Measurements from ENCODE around the gene CMTM5. TPM values are rescaled to one million over a fixed set of nuclear protein-coding genes. Genes with fewer than 3 reads are reported as not detected.
A peak's percentile ranks its signal among the peaks of the same experiment; 100 is the strongest.

Gene CMTM5
- total RNA-seq, 2 donors from 2014 or later, result 0.40 to 1.4 TPM

DNA sequence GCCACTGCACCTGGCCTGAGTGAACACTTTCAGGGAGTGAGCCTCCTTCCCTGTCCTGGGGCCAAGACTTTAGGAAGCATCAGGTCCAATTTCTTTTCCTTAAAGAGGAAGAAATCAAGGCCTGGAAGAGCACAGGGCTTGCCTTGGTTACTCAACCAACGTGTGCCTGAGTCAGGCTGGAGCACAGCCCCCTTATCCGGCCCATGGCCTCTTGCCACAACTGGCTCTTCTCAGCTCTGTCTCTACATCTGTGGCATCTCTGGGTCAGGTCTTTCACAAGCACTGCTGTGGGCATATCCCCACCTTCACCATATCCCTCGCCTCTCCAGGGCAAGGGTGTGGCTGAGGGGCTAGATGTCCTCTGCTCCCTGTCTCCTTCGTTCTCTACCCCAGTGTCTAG is 24.4 kb downstream of the CMTM5 start:
- H3K27me3 ChIP-seq (ENCODE audit: control insufficient read depth, insufficient read depth, low read length, poor library complexity, severe bottlenecking), result peaks cover 5% of the 10 kb centered on the region
- H3K27ac ChIP-seq (ENCODE audit: low read depth, low read length), result no peak overlapping the region
- Mint-ChIP-seq H3K4me1 (no peaks in the 10 kb centered on the region), H3K27ac (no peak overlapping the region), H3K9me3 (no peaks in the 10 kb centered on the region), H3K27me3 (ENCODE audit: insufficient read depth) (peaks cover 56% of the 10 kb centered on the region), H3K36me3 (ENCODE audit: low read depth) (no peaks in the 10 kb centered on the region), H3K4me3 (no peak overlapping the region)
- WGBS, 2 experiments (ENCODE audit: insufficient coverage in 1 of 2, insufficient read length in 1 of 2), result 79 to 91% methylated on average over 3 to 4 of the region's 4 CpGs
- TF ChIP-seq, protein P1, sequence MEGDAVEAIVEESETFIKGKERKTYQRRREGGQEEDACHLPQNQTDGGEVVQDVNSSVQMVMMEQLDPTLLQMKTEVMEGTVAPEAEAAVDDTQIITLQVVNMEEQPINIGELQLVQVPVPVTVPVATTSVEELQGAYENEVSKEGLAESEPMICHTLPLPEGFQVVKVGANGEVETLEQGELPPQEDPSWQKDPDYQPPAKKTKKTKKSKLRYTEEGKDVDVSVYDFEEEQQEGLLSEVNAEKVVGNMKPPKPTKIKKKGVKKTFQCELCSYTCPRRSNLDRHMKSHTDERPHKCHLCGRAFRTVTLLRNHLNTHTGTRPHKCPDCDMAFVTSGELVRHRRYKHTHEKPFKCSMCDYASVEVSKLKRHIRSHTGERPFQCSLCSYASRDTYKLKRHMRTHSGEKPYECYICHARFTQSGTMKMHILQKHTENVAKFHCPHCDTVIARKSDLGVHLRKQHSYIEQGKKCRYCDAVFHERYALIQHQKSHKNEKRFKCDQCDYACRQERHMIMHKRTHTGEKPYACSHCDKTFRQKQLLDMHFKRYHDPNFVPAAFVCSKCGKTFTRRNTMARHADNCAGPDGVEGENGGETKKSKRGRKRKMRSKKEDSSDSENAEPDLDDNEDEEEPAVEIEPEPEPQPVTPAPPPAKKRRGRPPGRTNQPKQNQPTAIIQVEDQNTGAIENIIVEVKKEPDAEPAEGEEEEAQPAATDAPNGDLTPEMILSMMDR (conservative IDR thresholded peaks at IDR 0.05), result no peak
- no peak overlapping the region for H3K4me3 ChIP-seq (ENCODE audit: low read length)
- DNase-seq, result no peak
- H3K9me3 ChIP-seq (ENCODE audit: control insufficient read depth, low read length), result no peaks in the 10 kb centered on the region
- no peaks in the 10 kb centered on the region for H3K36me3 ChIP-seq (ENCODE audit: control insufficient read depth, insufficient read depth, low read length)
- H3K4me1 ChIP-seq (ENCODE audit: control insufficient read depth, insufficient read depth, low read length), result no peaks in the 10 kb centered on the region
- H3K9ac ChIP-seq (ENCODE audit: extremely low read depth, low read length, poor library complexity, severe bottlenecking), result no peak overlapping the region

- TF ChIP-seq, protein P1 (conservative IDR thresholded peaks at IDR 0.05), result no peak
- H3K27me3 Mint-ChIP-seq (ENCODE audit: insufficient read depth), result peaks cover 56% of the 10 kb centered on the region
- peak; percentile 65 for DNase-seq
- Histone ChIP-seq H3K27me3 (ENCODE audit: control insufficient read depth, insufficient read depth, low read length, poor library complexity, severe bottlenecking) (peaks cover 8% of the 10 kb centered on the region), H3K4me1 (ENCODE audit: control insufficient read depth, insufficient read depth, low read length) (no peaks in the 10 kb centered on the region), H3K9me3 (ENCODE audit: control insufficient read depth, low read length) (no peaks in the 10 kb centered on the region), H3K36me3 (ENCODE audit: control insufficient read depth, insufficient read depth, low read length) (no peaks in the 10 kb centered on the region), H3K9ac (ENCODE audit: extremely low read depth, low read length, poor library complexity, severe bottlenecking) (no peak overlapping the region), H3K4me3 (ENCODE audit: low read length) (no peak overlapping the region), H3K27ac (ENCODE audit: low read depth, low read length) (no peak overlapping the region)
- no peak overlapping the region for H3K4me3 Mint-ChIP-seq
- H3K4me1 Mint-ChIP-seq, result no peaks in the 10 kb centered on the region
- WGBS, 2 experiments (ENCODE audit: insufficient coverage in 1 of 2, insufficient read length in 1 of 2), result 70 to 85% methylated on average over 20 to 24 of the region's 25 CpGs
- H3K36me3 Mint-ChIP-seq (ENCODE audit: low read depth), result no peaks in the 10 kb centered on the region
- H3K9me3 Mint-ChIP-seq, result no peaks in the 10 kb centered on the region
- H3K27ac Mint-ChIP-seq, result no peak overlapping the region
Observed at GRCh38 chr14:23402296-23403138, 25.7 kb downstream of the CMTM5 start.

DNA sequence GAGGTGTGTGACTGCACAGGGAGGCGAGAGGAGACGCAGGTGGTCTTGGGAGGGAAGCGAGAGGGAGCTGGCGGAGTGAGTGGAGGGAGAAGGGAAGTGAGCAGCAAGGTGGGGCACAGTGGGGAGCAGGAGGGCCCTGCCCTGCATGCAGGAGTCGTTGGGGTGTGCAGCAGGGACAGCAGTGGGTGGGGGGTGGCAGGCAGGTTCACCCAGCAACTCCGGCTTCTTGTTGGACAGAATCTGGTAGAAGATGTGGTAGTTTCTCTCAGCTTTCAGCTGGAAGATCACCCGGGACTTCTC is 26.2 kb downstream of the CMTM5 start:
- H3K27ac Mint-ChIP-seq, result no peak overlapping the region
- H3K4me1 ChIP-seq (ENCODE audit: control insufficient read depth, insufficient read depth, low read length), result no peaks in the 10 kb centered on the region
- no peaks in the 10 kb centered on the region for H3K9me3 ChIP-seq (ENCODE audit: control insufficient read depth, low read length)
- H3K9me3 Mint-ChIP-seq, result no peaks in the 10 kb centered on the region
- no peak overlapping the region for H3K4me3 Mint-ChIP-seq
- H3K9ac ChIP-seq (ENCODE audit: extremely low read depth, low read length, poor library complexity, severe bottlenecking), result no peak overlapping the region
- no peaks in the 10 kb centered on the region for H3K4me1 Mint-ChIP-seq
- H3K36me3 Mint-ChIP-seq (ENCODE audit: low read depth), result no peaks in the 10 kb centered on the region
- H3K4me3 ChIP-seq (ENCODE audit: low read length), result no peak overlapping the region
- no peaks in the 10 kb centered on the region for H3K36me3 ChIP-seq (ENCODE audit: control insufficient read depth, insufficient read depth, low read length)
- H3K27me3 Mint-ChIP-seq (ENCODE audit: insufficient read depth), result peaks cover 55% of the 10 kb centered on the region
- WGBS, 2 experiments (ENCODE audit: insufficient coverage in 1 of 2, insufficient read length in 1 of 2), result 87 to 93% methylated on average over 3 to 7 of the region's 7 CpGs
- TF ChIP-seq, protein P1 (conservative IDR thresholded peaks at IDR 0.05), result no peak
- peaks cover 8% of the 10 kb centered on the region for H3K27me3 ChIP-seq (ENCODE audit: control insufficient read depth, insufficient read depth, low read length, poor library complexity, severe bottlenecking)
- no peak overlapping the region for H3K27ac ChIP-seq (ENCODE audit: low read depth, low read length)
- no peak for DNase-seq
